IMR-90 (cell line): ENCODE results near the gene TXK. TPM values are rescaled to one million over a fixed set of nuclear protein-coding genes. Genes with fewer than 3 reads are reported as not detected.

Experiments
- ATAC-seq: fragments of 200-7000 bp; cut with Tn5 transposase; 2 replicates; pipeline ENCODE4 v1.9.1; 2020; ENCODE audit warnings: low read depth, mild to moderate bottlenecking, moderate library complexity
- BruUV-seq: library from RNA; stranded (reverse); fragments of 400-500 nt; replicated peaks from 2 replicates; lab custom pipeline; 2021; lab: Mats Ljungman, UMichigan
- CTCF ChIA-PET: fragments of 300-600 bp; formaldehyde crosslinking; extraction: SDS; loops from one replicate; lab custom pipeline; 2021; ENCODE audit warnings: antibody characterized with exemption; lab: Yijun Ruan, JAX
- POLR2A ChIA-PET: fragments of 300-600 bp; sonication (Branson Sonifier 250); formaldehyde crosslinking; loops from one replicate; lab custom pipeline; 2022; ENCODE audit warnings: antibody characterized with exemption; ENCODE audit not compliant: unreplicated experiment; lab: Charles Lee
- DNase-seq: peaks from one replicate; pipeline ENCODE4 v3.0.0; 2013
- H2AFZ ChIP-seq: replicated peaks from 2 replicates; pipeline ENCODE3; 2013; ENCODE audit warnings: low read length, mild to moderate bottlenecking; ENCODE audit not compliant: poor library complexity
- H2AK5ac ChIP-seq: 2 replicates; pipeline ENCODE4 v1.6.1; 2013; ENCODE audit warnings: low read depth, low read length, inconsistent platforms
- H2AK9ac ChIP-seq: replicated peaks from 2 replicates; pipeline ENCODE3; 2013; ENCODE audit warnings: mild to moderate bottlenecking, low read depth, low read length, moderate library complexity; ENCODE audit not compliant: poor library complexity
- H2BK120ac ChIP-seq: 2 replicates; pipeline ENCODE4 v1.6.1; 2013; ENCODE audit warnings: low read depth, low read length, inconsistent platforms
- H2BK15ac ChIP-seq: 3 replicates; pipeline ENCODE4 v1.6.1; 2013; ENCODE audit warnings: low read depth, low read length, inconsistent platforms
- H2BK20ac ChIP-seq: 2 replicates; pipeline ENCODE4 v1.6.1; 2013; ENCODE audit warnings: low read depth, mild to moderate bottlenecking, inconsistent platforms, low read length, moderate library complexity
- H2BK5ac ChIP-seq: 2 replicates; pipeline ENCODE4 v1.6.1; 2013; ENCODE audit warnings: mild to moderate bottlenecking, low read depth, low read length, inconsistent platforms; ENCODE audit not compliant: poor library complexity, severe bottlenecking
- H3K14ac ChIP-seq: replicated peaks from 2 replicates; pipeline ENCODE4 v1.6.1; 2013; ENCODE audit warnings: low read depth, low read length, inconsistent platforms
- H3K18ac ChIP-seq: 2 replicates; pipeline ENCODE4 v1.6.1; 2013; ENCODE audit warnings: low read depth, low read length, control low read depth
- H3K23ac ChIP-seq: 2 replicates; pipeline ENCODE4 v1.6.1; 2013; ENCODE audit warnings: low read depth, low read length, inconsistent platforms
- H3K27ac ChIP-seq: 2 replicates; pipeline ENCODE4 v1.5.1; 2013; ENCODE audit warnings: mild to moderate bottlenecking, control low read depth, low read length; ENCODE audit not compliant: insufficient read depth
- H3K27me3 ChIP-seq: 2 replicates; pipeline ENCODE4 v1.6.1; 2013; ENCODE audit warnings: low read length; ENCODE audit not compliant: control insufficient read depth, insufficient read depth
- H3K36me3 ChIP-seq: 2 replicates; pipeline ENCODE4 v1.6.1; 2013; ENCODE audit warnings: low read length, mixed read lengths; ENCODE audit not compliant: control insufficient read depth, insufficient read depth
- H3K4ac ChIP-seq: 2 replicates; pipeline ENCODE4 v1.6.1; 2013; ENCODE audit warnings: low read depth, low read length, inconsistent platforms
- H3K4me1 ChIP-seq: 2 replicates; pipeline ENCODE4 v1.6.1; 2013; ENCODE audit warnings: low read length, mixed read lengths; ENCODE audit not compliant: control insufficient read depth, insufficient read depth
- H3K4me2 ChIP-seq: 2 replicates; pipeline ENCODE4 v1.6.1; 2013; ENCODE audit warnings: low read depth, mild to moderate bottlenecking, control low read depth, low read length, moderate library complexity
- H3K4me3 ChIP-seq: 2 replicates; pipeline ENCODE4 v1.5.1; 2013; ENCODE audit warnings: low read depth, mild to moderate bottlenecking, control low read depth, low read length, moderate library complexity; ENCODE audit not compliant: insufficient read depth
- H3K56ac ChIP-seq: 2 replicates; pipeline ENCODE4 v1.6.1; 2013; ENCODE audit warnings: low read length, inconsistent platforms; ENCODE audit not compliant: insufficient read depth; ENCODE audit errors: extremely low read depth
- H3K79me1 ChIP-seq, 2 experiments: 2 replicates each; pipeline ENCODE4 v1.6.1; 2013; ENCODE audit warnings: low read length in 2 of 2, inconsistent platforms in 1 of 2, low read depth in 1 of 2
- H3K9ac ChIP-seq: 2 replicates; pipeline ENCODE4 v1.6.1; 2013; ENCODE audit warnings: low read depth, low read length, control low read depth
- H3K9me1 ChIP-seq: 2 replicates; pipeline ENCODE4 v1.6.1; 2013; ENCODE audit warnings: low read length, inconsistent platforms; ENCODE audit not compliant: insufficient read depth
- H3K9me3 ChIP-seq: 2 replicates; pipeline ENCODE4 v1.6.1; 2013; ENCODE audit warnings: low read length; ENCODE audit not compliant: control insufficient read depth, insufficient read depth
- H4K20me1 ChIP-seq: 2 replicates; pipeline ENCODE4 v1.6.1; 2013; ENCODE audit warnings: low read length, inconsistent platforms; ENCODE audit not compliant: insufficient read depth
- H4K5ac ChIP-seq: 2 replicates; pipeline ENCODE4 v1.6.1; 2013; ENCODE audit warnings: mild to moderate bottlenecking, low read depth, low read length, control low read depth
- H4K8ac ChIP-seq, 2 experiments: 2 replicates each; pipeline ENCODE4 v1.6.1; 2013; ENCODE audit warnings: low read depth in 2 of 2, low read length in 2 of 2, control low read depth in 1 of 2, inconsistent platforms in 1 of 2
- H4K91ac ChIP-seq: 2 replicates; pipeline ENCODE4 v1.6.1; 2013; ENCODE audit warnings: low read depth, low read length, inconsistent platforms; ENCODE audit not compliant: insufficient read depth
- CHD1 ChIP-seq: IDR thresholded peaks from 2 replicates; pipeline ENCODE4 v1.6.1; 2012; ENCODE audit warnings: low read depth, low read length, improper control_type of control experiment
- ELK1 ChIP-seq: fragments of 150-350 bp; IDR thresholded peaks from 2 replicates; pipeline ENCODE4 v1.6.1; 2016; ENCODE audit warnings: low read depth, mild to moderate bottlenecking, low read length, moderate library complexity, borderline replicate concordance
- FOS ChIP-seq: fragments of 150-350 bp; IDR thresholded peaks from 2 replicates; pipeline ENCODE4 v1.6.1; 2016; ENCODE audit warnings: low read depth, low read length
- MAFK ChIP-seq: IDR thresholded peaks from 2 replicates; pipeline ENCODE4 v1.6.1; 2012; ENCODE audit warnings: low read depth, low read length, improper control_type of control experiment
- MAZ ChIP-seq: IDR thresholded peaks from 2 replicates; pipeline ENCODE4 v1.6.1; 2012; ENCODE audit warnings: low read depth, mild to moderate bottlenecking, low read length, improper control_type of control experiment, moderate library complexity, borderline replicate concordance
- MXI1 ChIP-seq: IDR thresholded peaks from 2 replicates; pipeline ENCODE4 v1.6.1; 2012; ENCODE audit warnings: low read depth, mild to moderate bottlenecking, low read length, moderate library complexity, borderline replicate concordance
- NFE2L2 ChIP-seq: fragments of 150-350 bp; IDR thresholded peaks from 2 replicates; pipeline ENCODE4 v1.6.1; 2016; ENCODE audit warnings: low read depth, mild to moderate bottlenecking, low read length
- POLR2A ChIP-seq: IDR thresholded peaks from 2 replicates; pipeline ENCODE4 v1.6.1; 2012; ENCODE audit warnings: mild to moderate bottlenecking, low read depth, low read length
- RAD21 ChIP-seq: IDR thresholded peaks from 2 replicates; pipeline ENCODE4 v1.6.1; 2012; ENCODE audit warnings: low read length, improper control_type of control experiment
- RCOR1 ChIP-seq: IDR thresholded peaks from 2 replicates; pipeline ENCODE4 v1.6.1; 2012; ENCODE audit warnings: mild to moderate bottlenecking, low read length, improper control_type of control experiment; ENCODE audit not compliant: insufficient replicate concordance
- RFX5 ChIP-seq: IDR thresholded peaks from 2 replicates; pipeline ENCODE4 v1.8.0; 2012; ENCODE audit warnings: low read depth, mild to moderate bottlenecking, low read length, moderate library complexity
- USF2 ChIP-seq: fragments of 150-350 bp; IDR thresholded peaks from 2 replicates; pipeline ENCODE4 v1.6.1; 2017; ENCODE audit warnings: mild to moderate bottlenecking, antibody characterized with exemption, low read length, low read depth
- whole genome bisulfite sequencing, 2 experiments: methylation state at CpG; one replicate each; pipeline versions ENCODE4 v1.1.5 to v1.1.7; 2013; ENCODE audit warnings: missing lambda C conversion rate in 2 of 2; ENCODE audit not compliant: insufficient read length in 1 of 2; ENCODE audit errors: extremely low coverage in 2 of 2; 5-methylcytosine and 5-hydroxymethylcytosine counted together
- dilution Hi-C: fragments of 300-500 bp; cut with HindIII; formaldehyde crosslinking; loops from one replicate; pipeline ENCODE4 v1.14.3; 2018; ENCODE audit warnings: low sequenced_read_pairs; ENCODE audit not compliant: unreplicated experiment
- in situ Hi-C: fragments of 300-500 bp; cut with MboI; formaldehyde crosslinking; loops from 3 replicates; pipeline ENCODE4 v1.14.3; 2019; ENCODE audit warnings: low sequenced_read_pairs, inconsistent platforms, mixed read lengths
- intact Hi-C: fragments of 100-400 bp; cut with micrococcal nuclease; formaldehyde crosslinking; loops from 2 replicates; pipeline ENCODE4 v1.10.0; 2022
- polyA plus RNA-seq, 3 experiments: library from polyadenylated mRNA; depleted of rRNA; stranded (reverse); fragments of >200 nt; gene quantifications; 2 replicates each; pipeline ENCODE4 v1.2.3, GENCODE V29; 2012; ENCODE audit warnings: low replicate concordance in 1 of 3
- total RNA-seq: library from RNA; depleted of rRNA; stranded (reverse); fragments of >200 nt; gene quantifications from 2 replicates; pipeline ENCODE4 v1.2.3, GENCODE V29; 2012

Gene TXK
- total and polyA plus RNA-seq, 2 of the 4 experiments (the other 2 are of a cell fraction), result not detected

GRCh38 chr4:48035952-48036351 lies 98.1 kb downstream of the TXK start:
- H2BK120ac ChIP-seq, result no peak overlapping the region
- dilution Hi-C loops, result no loop called here
- no TSS peak for BruUV-seq
- no peak overlapping the region for H3K23ac ChIP-seq
- H3K27me3 ChIP-seq, result no peaks in the 10 kb centered on the region
- CTCF ChIA-PET, result interaction anchor here (0.7 kb wide), 1 partner anchor 1728 kb away, joined by 3 read pairs; no protein-coding TSS in a partner anchor
- no peaks in the 10 kb centered on the region for H4K20me1 ChIP-seq
- ATAC-seq (no peak), DNase-seq (no peak)
- H3K9ac ChIP-seq, result no peak overlapping the region
- H3K27ac ChIP-seq, result no peak overlapping the region
- no peak overlapping the region for H2AK5ac ChIP-seq
- H4K8ac ChIP-seq, result no peak overlapping the region
- no peaks in the 10 kb centered on the region for H3K79me1 ChIP-seq
- in situ Hi-C loops, result no loop called here
- no peak overlapping the region for H2BK5ac ChIP-seq
- intact Hi-C loops, result loop anchor here (5.0 kb wide), 1 partner anchor 46 kb away; no protein-coding TSS in a partner anchor
- H3K4me1 ChIP-seq, result no peaks in the 10 kb centered on the region
- no peaks in the 10 kb centered on the region for H3K9me3 ChIP-seq
- no peak overlapping the region for H3K14ac ChIP-seq
- H3K4me2 ChIP-seq, result no peak overlapping the region
- TF ChIP-seq USF2 (no peak), MAZ (no peak), MXI1 (no peak), CHD1 (no peak), MAFK (no peak), RCOR1 (no peak), RAD21 (no peak), NFE2L2 (no peak), FOS (no peak), RFX5 (no peak), POLR2A (no peak), ELK1 (no peak)
- H3K4ac ChIP-seq, result no peak overlapping the region
- H3K36me3 ChIP-seq, result no peaks in the 10 kb centered on the region
- H2AFZ ChIP-seq, result no peak overlapping the region
- no peak overlapping the region for H3K4me3 ChIP-seq
- H3K18ac ChIP-seq, result no peak overlapping the region
- no peak overlapping the region for H2AK9ac ChIP-seq
- H2BK15ac ChIP-seq, result no peak overlapping the region
- H4K5ac ChIP-seq, result no peak overlapping the region
- WGBS, 2 experiments, result 43% methylated on average over 1 of the region's 3 CpGs; no CpG with 5 or more reads in 1 of the 2 experiments
- H3K9me1 ChIP-seq, result no peaks in the 10 kb centered on the region
- no peak overlapping the region for H3K56ac ChIP-seq
- POLR2A ChIA-PET, result no interaction called here
- H4K91ac ChIP-seq, result no peak overlapping the region
- H2BK20ac ChIP-seq, result no peak overlapping the region
